ENCODE measurements around the gene VSTM2L. TPM values are rescaled to one million over a fixed set of nuclear protein-coding genes. Genes with fewer than 3 reads are reported as not detected.

VSTM2L gene
- total RNA-seq, 1 donor from 2014 or later = 2.9 TPM

DNA sequence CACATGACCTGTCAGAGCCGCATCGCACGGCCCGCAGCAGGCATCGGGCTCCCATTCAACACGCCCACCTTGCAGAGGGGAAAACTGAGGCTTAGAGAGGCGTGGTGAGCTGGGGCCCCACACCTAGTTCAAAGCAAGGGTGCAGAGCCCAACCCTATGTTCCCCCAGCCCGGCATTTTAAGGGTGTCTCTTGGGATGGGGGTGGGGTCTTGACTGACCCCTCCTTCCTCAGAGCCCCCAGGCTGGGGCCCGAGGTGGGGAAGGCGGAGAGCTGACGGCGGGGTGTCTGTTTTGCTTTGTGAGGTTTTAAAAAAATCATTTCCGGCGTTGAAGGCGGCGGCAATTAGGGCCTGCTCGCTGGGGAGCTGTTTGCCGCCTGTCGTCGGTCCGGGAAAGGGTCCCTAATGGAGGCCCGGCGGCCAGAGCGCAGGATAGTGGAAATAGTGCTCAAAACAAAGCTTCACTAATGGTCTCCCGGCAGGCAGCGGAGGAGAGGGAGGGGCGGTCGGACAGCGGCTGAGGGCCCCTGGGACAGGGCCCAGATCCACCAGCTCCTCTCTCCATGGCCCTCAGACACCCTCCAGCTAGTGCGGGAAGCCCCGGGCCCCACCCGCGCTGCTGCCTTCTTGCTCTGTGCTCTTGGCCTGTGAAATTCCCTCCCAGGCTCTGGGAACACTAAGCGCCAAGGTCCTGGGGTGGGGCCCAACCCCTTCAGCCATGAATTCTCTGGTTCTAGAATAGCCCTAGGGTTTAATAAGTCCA, 11.9 kb downstream of the VSTM2L start:
- peak overlapping the region; percentile 81 for H3K4me3 Mint-ChIP-seq
- Histone ChIP-seq H3K4me2 (peak overlapping the region; percentile 68), H3K27me3 (no peaks in the 10 kb centered on the region), H3K79me2 (ENCODE audit: low read depth) (no peaks in the 10 kb centered on the region), H3K9me3 (ENCODE audit: low read depth) (no peaks in the 10 kb centered on the region), H3K4me1 (peaks cover 76% of the 10 kb centered on the region), H4K20me1 (ENCODE audit: low read depth) (no peaks in the 10 kb centered on the region), H3K27ac (peak overlapping the region; percentile 72), H2AFZ (replicated peaks) (peak overlapping the region; percentile 4), H3F3A (ENCODE audit: low read depth) (peaks cover 79% of the 10 kb centered on the region), H3K4me3 (peak overlapping the region; percentile 25), H3K36me3 (no peaks in the 10 kb centered on the region), H3K9ac (no peak overlapping the region)
- peaks cover 79% of the 10 kb centered on the region for H3K4me1 Mint-ChIP-seq
- peak; percentile 85 for DNase-seq (ENCODE audit: low spot score)
- no peaks in the 10 kb centered on the region for H3K36me3 Mint-ChIP-seq
- H3K27me3 Mint-ChIP-seq (ENCODE audit: insufficient read depth, low read depth) = peaks cover 16% of the 10 kb centered on the region
- TF ChIP-seq, protein P1, sequence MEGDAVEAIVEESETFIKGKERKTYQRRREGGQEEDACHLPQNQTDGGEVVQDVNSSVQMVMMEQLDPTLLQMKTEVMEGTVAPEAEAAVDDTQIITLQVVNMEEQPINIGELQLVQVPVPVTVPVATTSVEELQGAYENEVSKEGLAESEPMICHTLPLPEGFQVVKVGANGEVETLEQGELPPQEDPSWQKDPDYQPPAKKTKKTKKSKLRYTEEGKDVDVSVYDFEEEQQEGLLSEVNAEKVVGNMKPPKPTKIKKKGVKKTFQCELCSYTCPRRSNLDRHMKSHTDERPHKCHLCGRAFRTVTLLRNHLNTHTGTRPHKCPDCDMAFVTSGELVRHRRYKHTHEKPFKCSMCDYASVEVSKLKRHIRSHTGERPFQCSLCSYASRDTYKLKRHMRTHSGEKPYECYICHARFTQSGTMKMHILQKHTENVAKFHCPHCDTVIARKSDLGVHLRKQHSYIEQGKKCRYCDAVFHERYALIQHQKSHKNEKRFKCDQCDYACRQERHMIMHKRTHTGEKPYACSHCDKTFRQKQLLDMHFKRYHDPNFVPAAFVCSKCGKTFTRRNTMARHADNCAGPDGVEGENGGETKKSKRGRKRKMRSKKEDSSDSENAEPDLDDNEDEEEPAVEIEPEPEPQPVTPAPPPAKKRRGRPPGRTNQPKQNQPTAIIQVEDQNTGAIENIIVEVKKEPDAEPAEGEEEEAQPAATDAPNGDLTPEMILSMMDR (IDR thresholded peaks at IDR 0.05) = peak; percentile 6
- TF ChIP-seq EZH2phosphoT487 (IDR thresholded peaks at IDR 0.05) = no peak
- H3K27ac Mint-ChIP-seq = peak overlapping the region; percentile 94
- no peaks in the 10 kb centered on the region for H3K9me3 Mint-ChIP-seq

DNA sequence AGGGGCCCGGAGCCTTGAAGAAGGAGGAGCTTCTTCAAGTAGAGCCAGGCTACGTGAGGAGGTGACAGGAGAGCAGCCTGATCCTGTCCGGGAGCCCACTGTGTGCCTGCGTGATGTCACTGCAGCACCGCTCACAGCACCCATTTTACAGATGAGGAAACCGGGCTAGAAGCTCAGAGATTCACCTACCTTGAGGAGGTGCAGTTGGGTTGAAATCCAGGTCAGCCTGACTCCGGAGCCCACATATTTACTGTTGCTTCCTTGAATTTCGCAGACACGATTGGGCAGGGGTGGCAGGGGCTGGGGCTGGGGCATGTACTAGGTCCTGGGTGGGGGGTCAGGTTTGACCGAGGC, 12.5 kb downstream of the VSTM2L start:
- Mint-ChIP-seq H3K4me1 (peaks cover 73% of the 10 kb centered on the region), H3K9me3 (no peaks in the 10 kb centered on the region), H3K27ac (no peak overlapping the region), H3K27me3 (ENCODE audit: insufficient read depth, low read depth) (peaks cover 16% of the 10 kb centered on the region), H3K4me3 (peak overlapping the region; percentile 81), H3K36me3 (no peaks in the 10 kb centered on the region)
- DNase-seq (ENCODE audit: low spot score) = no peak
- Histone ChIP-seq H3K4me1 (peaks cover 76% of the 10 kb centered on the region), H3K27ac (peak overlapping the region; percentile 72), H3K4me2 (peak overlapping the region; percentile 68), H3K4me3 (peak overlapping the region; percentile 25), H3F3A (ENCODE audit: low read depth) (peaks cover 80% of the 10 kb centered on the region), H3K27me3 (no peaks in the 10 kb centered on the region), H3K9ac (no peak overlapping the region), H2AFZ (replicated peaks) (peak overlapping the region; percentile 4), H3K9me3 (ENCODE audit: low read depth) (no peaks in the 10 kb centered on the region), H3K36me3 (no peaks in the 10 kb centered on the region), H3K79me2 (ENCODE audit: low read depth) (no peaks in the 10 kb centered on the region), H4K20me1 (ENCODE audit: low read depth) (no peaks in the 10 kb centered on the region)
- TF ChIP-seq, protein P1 (IDR thresholded peaks at IDR 0.05) = no peak
- TF ChIP-seq EZH2 (IDR thresholded peaks at IDR 0.05) (no peak), EZH2phosphoT487 (IDR thresholded peaks at IDR 0.05) (no peak)

DNA sequence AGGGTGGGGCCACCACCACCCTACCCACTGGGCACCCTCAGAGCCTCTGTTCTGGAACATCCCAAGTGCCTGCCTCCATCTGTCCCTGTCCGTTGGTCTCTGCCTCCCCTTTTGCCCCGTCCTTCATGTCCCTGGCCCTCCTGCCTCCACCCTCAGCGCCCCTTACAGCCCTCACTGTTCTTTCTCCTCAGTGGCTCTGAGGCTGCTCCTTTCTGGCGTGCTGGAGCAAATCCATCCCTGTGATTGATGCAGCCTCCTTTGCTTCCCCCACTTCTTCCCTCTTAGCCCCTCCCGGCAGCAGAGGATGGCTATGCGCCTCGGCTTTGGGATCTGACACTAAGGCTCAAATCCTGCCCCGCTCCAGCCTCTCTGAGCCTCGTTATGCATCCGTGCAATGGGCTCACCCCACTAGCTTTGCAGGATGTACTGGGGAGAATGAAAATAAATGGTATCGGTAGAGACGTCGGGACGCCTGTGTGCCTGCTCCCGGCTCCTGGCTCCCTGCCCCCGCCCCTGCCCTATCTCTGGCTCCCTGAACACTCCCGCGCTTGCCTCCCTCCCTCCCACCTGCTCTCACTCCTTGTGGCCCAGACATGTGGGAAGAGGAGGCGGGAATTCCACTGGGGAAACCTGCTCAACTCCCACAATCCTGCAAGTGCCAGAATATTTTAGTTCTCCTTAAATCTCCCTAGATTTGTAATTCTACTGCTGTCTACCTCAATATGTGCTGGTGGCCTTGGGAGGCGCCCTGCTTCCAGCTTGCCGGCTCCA, 13.1 kb downstream of the VSTM2L start:
- H3K4me1 Mint-ChIP-seq = peaks cover 75% of the 10 kb centered on the region
- Histone ChIP-seq H3K27me3 (no peaks in the 10 kb centered on the region), H3K79me2 (ENCODE audit: low read depth) (no peaks in the 10 kb centered on the region), H3K4me1 (peaks cover 76% of the 10 kb centered on the region), H3F3A (ENCODE audit: low read depth) (peaks cover 80% of the 10 kb centered on the region), H3K9me3 (ENCODE audit: low read depth) (no peaks in the 10 kb centered on the region), H2AFZ (replicated peaks) (no peak overlapping the region), H3K4me2 (peak overlapping the region; percentile 68), H3K27ac (no peak overlapping the region), H3K4me3 (peak overlapping the region; percentile 25), H3K36me3 (no peaks in the 10 kb centered on the region), H4K20me1 (ENCODE audit: low read depth) (no peaks in the 10 kb centered on the region), H3K9ac (no peak overlapping the region)
- TF ChIP-seq, protein P1 (IDR thresholded peaks at IDR 0.05) = no peak
- TF ChIP-seq EZH2 (IDR thresholded peaks at IDR 0.05) = no peak
- no peak for TF ChIP-seq EZH2phosphoT487 (IDR thresholded peaks at IDR 0.05)
- H3K9me3 Mint-ChIP-seq = no peaks in the 10 kb centered on the region
- H3K4me3 Mint-ChIP-seq = peak overlapping the region; percentile 78
- peak; percentile 56 for DNase-seq (ENCODE audit: low spot score)
- H3K36me3 Mint-ChIP-seq = no peaks in the 10 kb centered on the region
- H3K27ac Mint-ChIP-seq = peak overlapping the region; percentile 90
- H3K27me3 Mint-ChIP-seq (ENCODE audit: insufficient read depth, low read depth) = peaks cover 16% of the 10 kb centered on the region
